HL-60 (cell line): Measurements from ENCODE around the gene KCNAB1.
"Not testable (repeated sequence)": the region's sequence is repeated elsewhere in the genome, so short reads cannot be mapped to it uniquely, and the experiment has no call there.

Experiments used
- POLR2AphosphoS5 ChIP-seq: IDR thresholded peaks from 2 replicates; pipeline ENCODE4 v1.6.1; 2012; ENCODE audit warnings: low read depth
- TF ChIP-seq, protein P1 (sequence below): IDR thresholded peaks from one replicate; pipeline ENCODE4 v1.5.1; 2011; ENCODE audit warnings: low read length, control low read depth, inconsistent platforms; ENCODE audit not compliant: insufficient read depth
- TF ChIP-seq, protein P2 (sequence below): IDR thresholded peaks from 2 replicates; pipeline ENCODE4 v1.6.1; 2012; ENCODE audit warnings: low read depth; ENCODE audit not compliant: insufficient replicate concordance

- TF ChIP-seq, protein P1, sequence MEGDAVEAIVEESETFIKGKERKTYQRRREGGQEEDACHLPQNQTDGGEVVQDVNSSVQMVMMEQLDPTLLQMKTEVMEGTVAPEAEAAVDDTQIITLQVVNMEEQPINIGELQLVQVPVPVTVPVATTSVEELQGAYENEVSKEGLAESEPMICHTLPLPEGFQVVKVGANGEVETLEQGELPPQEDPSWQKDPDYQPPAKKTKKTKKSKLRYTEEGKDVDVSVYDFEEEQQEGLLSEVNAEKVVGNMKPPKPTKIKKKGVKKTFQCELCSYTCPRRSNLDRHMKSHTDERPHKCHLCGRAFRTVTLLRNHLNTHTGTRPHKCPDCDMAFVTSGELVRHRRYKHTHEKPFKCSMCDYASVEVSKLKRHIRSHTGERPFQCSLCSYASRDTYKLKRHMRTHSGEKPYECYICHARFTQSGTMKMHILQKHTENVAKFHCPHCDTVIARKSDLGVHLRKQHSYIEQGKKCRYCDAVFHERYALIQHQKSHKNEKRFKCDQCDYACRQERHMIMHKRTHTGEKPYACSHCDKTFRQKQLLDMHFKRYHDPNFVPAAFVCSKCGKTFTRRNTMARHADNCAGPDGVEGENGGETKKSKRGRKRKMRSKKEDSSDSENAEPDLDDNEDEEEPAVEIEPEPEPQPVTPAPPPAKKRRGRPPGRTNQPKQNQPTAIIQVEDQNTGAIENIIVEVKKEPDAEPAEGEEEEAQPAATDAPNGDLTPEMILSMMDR = not testable (repeated sequence)
- not testable (repeated sequence) for TF ChIP-seq POLR2AphosphoS5
- TF ChIP-seq, protein P2, sequence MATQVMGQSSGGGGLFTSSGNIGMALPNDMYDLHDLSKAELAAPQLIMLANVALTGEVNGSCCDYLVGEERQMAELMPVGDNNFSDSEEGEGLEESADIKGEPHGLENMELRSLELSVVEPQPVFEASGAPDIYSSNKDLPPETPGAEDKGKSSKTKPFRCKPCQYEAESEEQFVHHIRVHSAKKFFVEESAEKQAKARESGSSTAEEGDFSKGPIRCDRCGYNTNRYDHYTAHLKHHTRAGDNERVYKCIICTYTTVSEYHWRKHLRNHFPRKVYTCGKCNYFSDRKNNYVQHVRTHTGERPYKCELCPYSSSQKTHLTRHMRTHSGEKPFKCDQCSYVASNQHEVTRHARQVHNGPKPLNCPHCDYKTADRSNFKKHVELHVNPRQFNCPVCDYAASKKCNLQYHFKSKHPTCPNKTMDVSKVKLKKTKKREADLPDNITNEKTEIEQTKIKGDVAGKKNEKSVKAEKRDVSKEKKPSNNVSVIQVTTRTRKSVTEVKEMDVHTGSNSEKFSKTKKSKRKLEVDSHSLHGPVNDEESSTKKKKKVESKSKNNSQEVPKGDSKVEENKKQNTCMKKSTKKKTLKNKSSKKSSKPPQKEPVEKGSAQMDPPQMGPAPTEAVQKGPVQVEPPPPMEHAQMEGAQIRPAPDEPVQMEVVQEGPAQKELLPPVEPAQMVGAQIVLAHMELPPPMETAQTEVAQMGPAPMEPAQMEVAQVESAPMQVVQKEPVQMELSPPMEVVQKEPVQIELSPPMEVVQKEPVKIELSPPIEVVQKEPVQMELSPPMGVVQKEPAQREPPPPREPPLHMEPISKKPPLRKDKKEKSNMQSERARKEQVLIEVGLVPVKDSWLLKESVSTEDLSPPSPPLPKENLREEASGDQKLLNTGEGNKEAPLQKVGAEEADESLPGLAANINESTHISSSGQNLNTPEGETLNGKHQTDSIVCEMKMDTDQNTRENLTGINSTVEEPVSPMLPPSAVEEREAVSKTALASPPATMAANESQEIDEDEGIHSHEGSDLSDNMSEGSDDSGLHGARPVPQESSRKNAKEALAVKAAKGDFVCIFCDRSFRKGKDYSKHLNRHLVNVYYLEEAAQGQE = not testable (repeated sequence)
These were observed 47.3 kb upstream of the KCNAB1 start for GRCh38 chr3:156072950-156073657.
